ENCODE measurements around the gene RTL10.
"Not testable (repeated sequence)": the region's sequence is repeated elsewhere in the genome, so short reads cannot be mapped to it uniquely, and the experiment has no call there.

RTL10 gene

GRCh38 chr22:19888131-19888746, 33.6 kb upstream of the RTL10 start:
- no peak for DNase-seq

- DNase-seq: no peak
These were observed 32.7 kb upstream of the RTL10 start for GRCh38 chr22:19887256-19887985.

GRCh38 chr22:19886605-19887255, 32.1 kb upstream of the RTL10 start:
- DNase-seq: no peak

GRCh38 chr22:19885841-19886592, 31.3 kb upstream of the RTL10 start:
- no peak for DNase-seq

DNA sequence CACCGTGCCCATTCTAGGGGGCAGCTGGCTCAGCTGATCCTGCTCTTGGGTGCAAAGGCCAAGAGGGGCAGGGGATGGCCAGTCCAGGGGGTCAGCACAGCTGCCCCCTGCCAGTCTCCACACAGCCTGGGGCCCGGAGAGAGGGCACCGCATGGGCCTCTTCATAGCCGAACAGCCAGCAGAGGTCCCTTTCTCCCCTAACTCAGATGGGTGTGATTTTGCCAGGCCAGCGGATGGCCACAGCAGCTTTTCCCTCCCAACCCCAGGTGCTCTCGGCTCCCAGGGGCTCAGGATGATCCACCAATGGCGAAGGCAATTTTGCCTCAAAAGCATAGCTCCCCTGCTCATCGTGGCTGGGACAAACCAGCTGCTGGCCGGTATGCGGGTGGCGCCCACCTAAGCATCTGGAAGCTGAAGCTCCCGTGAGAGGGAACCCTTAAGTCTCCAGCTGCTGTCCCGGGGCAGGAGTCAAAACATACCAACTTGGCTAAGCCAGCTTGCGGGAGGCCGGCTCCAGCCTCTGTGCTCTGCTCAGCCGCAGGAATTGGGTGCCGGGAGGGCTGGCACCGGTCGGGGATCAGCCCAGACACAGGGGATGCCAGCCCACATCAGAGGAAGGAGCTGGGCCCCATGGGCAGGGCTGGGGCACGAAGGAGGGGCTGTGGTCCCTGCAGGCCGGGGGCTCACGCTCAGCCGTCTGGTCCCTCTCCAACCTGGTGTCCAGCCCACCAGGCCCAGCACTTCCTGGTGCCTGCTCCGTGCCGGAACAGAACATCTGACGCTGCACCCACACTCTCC, 30.5 kb upstream of the RTL10 start:
- DNase-seq: no peak

- DNase-seq: no peak
These were observed 29.7 kb upstream of the RTL10 start for GRCh38 chr22:19884161-19884953.

GRCh38 chr22:19883446-19883845, 28.8 kb upstream of the RTL10 start:
- not testable (repeated sequence) for DNase-seq

- no peak for DNase-seq
These were observed 28.0 kb upstream of the RTL10 start for GRCh38 chr22:19882446-19883381.

- DNase-seq: no peak
These were observed 26.3 kb upstream of the RTL10 start for GRCh38 chr22:19880786-19881569.

- DNase-seq: no peak
These were observed 25.5 kb upstream of the RTL10 start for GRCh38 chr22:19879992-19880785.

DNA sequence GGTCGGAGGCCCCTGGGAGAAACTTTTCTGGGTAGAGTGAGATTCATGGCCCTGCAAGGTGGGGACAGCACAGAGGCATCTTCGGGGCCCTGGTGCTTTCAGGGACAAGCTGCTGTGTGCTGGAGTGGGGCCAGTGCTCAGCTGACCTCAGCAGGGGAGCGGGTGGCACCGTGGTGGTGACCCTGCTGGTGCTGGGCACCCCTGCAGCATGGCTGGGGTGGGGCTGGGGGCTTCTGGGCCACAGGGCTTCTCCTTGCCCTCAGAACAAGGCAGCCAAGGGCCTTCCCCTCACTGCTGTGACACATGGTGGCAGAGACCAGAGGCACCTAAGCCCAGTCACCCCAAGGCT, 24.9 kb upstream of the RTL10 start:
- no peak for DNase-seq

DNA sequence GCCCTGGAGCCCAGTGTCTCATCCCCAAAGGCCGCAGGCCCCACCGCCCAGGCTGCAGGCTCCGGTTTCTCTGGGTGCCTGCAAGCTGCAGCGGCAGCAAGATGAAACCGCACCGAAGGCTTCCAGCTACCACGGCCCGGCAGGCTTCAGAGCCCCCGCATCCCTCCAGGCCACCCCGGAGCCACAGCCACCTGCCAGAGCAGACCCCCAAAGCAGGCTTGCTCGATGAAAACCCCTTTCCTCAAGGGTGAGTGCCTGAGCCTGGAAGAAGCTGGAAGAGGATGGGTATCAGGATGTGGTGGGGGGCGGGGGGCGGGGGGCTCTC, 24.5 kb upstream of the RTL10 start:
- DNase-seq: no peak

- no peak for DNase-seq
These were observed 24.0 kb upstream of the RTL10 start for GRCh38 chr22:19878461-19879245.

- DNase-seq: no peak
These were observed 23.1 kb upstream of the RTL10 start for GRCh38 chr22:19877626-19878339.

- DNase-seq: no peak
These were observed 22.4 kb upstream of the RTL10 start for GRCh38 chr22:19876941-19877625.

DNA sequence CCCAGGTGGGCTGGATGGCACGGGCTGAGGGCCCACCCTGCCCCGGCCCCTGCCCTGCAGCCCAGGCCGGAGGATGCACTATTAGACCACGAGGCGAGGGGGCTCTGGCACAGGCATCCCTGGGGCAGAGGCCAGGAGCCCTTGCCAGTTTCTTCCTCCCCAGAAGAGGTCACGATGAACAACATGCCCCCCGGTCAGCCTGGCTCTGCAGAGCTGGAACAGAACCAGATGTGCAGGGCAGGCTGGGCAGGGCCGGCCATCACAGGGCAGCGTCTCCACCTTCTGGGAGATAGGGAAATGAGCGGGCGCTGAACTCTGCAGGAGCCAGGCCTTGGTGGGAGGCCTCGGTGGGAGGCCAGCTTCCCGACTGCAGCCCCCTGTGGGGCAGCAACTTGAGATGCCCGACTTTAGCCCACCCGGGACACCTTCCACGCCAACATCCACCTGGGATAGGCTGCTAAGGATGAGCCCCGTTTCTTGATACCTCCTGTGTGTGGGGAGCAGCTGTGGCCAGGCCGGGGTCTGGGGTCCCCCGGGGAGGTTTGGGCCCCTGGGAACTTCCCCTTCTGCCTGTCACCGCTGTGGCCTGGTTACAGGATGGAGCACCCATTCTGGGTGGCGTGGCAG, 21.8 kb upstream of the RTL10 start:
- no peak for DNase-seq

Data from NCI-H82 (cell line).